ENCODE data around the gene UBA52. TPM values are rescaled to one million over a fixed set of nuclear protein-coding genes. Genes with fewer than 3 reads are reported as not detected.

The UBA52 gene
- total RNA-seq, 1 donor from 2014 or later = 625 TPM

GRCh38 chr19:18594096-18594823, 22.6 kb downstream of the UBA52 start:
- peak overlapping the region; percentile 81 for H3K4me3 Mint-ChIP-seq
- Histone ChIP-seq H3K36me3 (no peaks in the 10 kb centered on the region), H2AFZ (replicated peaks) (peak overlapping the region; percentile 76), H4K20me1 (ENCODE audit: low read depth) (peaks cover 11% of the 10 kb centered on the region), H3K9me3 (ENCODE audit: low read depth) (no peaks in the 10 kb centered on the region), H3K4me1 (peaks cover 27% of the 10 kb centered on the region), H3F3A (ENCODE audit: low read depth) (peaks cover 47% of the 10 kb centered on the region), H3K79me2 (ENCODE audit: low read depth) (no peaks in the 10 kb centered on the region), H3K27ac (no peak overlapping the region), H3K9ac (no peak overlapping the region), H3K27me3 (peaks cover 51% of the 10 kb centered on the region), H3K4me2 (peak overlapping the region; percentile 99), H3K4me3 (peak overlapping the region; percentile 55)
- H3K27ac Mint-ChIP-seq = no peak overlapping the region
- H3K9me3 Mint-ChIP-seq = peaks cover 3% of the 10 kb centered on the region
- peak; percentile 96 for DNase-seq (ENCODE audit: low spot score)
- peaks cover 30% of the 10 kb centered on the region for H3K4me1 Mint-ChIP-seq
- TF ChIP-seq CTCF (IDR thresholded peaks at IDR 0.05) (peak; percentile 87), EZH2phosphoT487 (IDR thresholded peaks at IDR 0.05) (peak; percentile 35), EZH2 (IDR thresholded peaks at IDR 0.05) (no peak)
- H3K27me3 Mint-ChIP-seq (ENCODE audit: insufficient read depth, low read depth) = peaks cover 15% of the 10 kb centered on the region
- peaks cover 2% of the 10 kb centered on the region for H3K36me3 Mint-ChIP-seq

GRCh38 chr19:18594824-18595373, 23.2 kb downstream of the UBA52 start:
- Histone ChIP-seq H3K4me2 (peak overlapping the region; percentile 99), H3K4me1 (peaks cover 27% of the 10 kb centered on the region), H3K4me3 (peak overlapping the region; percentile 55), H3K9ac (no peak overlapping the region), H3K27me3 (peaks cover 57% of the 10 kb centered on the region), H3K9me3 (ENCODE audit: low read depth) (no peaks in the 10 kb centered on the region), H3F3A (ENCODE audit: low read depth) (peaks cover 40% of the 10 kb centered on the region), H3K79me2 (ENCODE audit: low read depth) (no peaks in the 10 kb centered on the region), H3K36me3 (no peaks in the 10 kb centered on the region), H4K20me1 (ENCODE audit: low read depth) (peaks cover 11% of the 10 kb centered on the region), H2AFZ (replicated peaks) (peak overlapping the region; percentile 76), H3K27ac (no peak overlapping the region)
- DNase-seq (ENCODE audit: low spot score) = peak; percentile 33
- peaks cover 2% of the 10 kb centered on the region for H3K36me3 Mint-ChIP-seq
- H3K27ac Mint-ChIP-seq = peak overlapping the region; percentile 47
- H3K27me3 Mint-ChIP-seq (ENCODE audit: insufficient read depth, low read depth) = peaks cover 16% of the 10 kb centered on the region
- peaks cover 3% of the 10 kb centered on the region for H3K9me3 Mint-ChIP-seq
- TF ChIP-seq CTCF (IDR thresholded peaks at IDR 0.05) = no peak
- TF ChIP-seq EZH2 (IDR thresholded peaks at IDR 0.05) = no peak
- peaks cover 26% of the 10 kb centered on the region for H3K4me1 Mint-ChIP-seq
- peak overlapping the region; percentile 81 for H3K4me3 Mint-ChIP-seq

- Mint-ChIP-seq H3K4me3 (peak overlapping the region; percentile 72), H3K36me3 (peaks cover 2% of the 10 kb centered on the region)
These were observed 23.8 kb downstream of the UBA52 start for GRCh38 chr19:18595475-18595874.

More at GRCh38 chr19:18595475-18595874, 23.8 kb downstream of the UBA52 start:
- Mint-ChIP-seq H3K27me3 (ENCODE audit: insufficient read depth, low read depth) (peaks cover 18% of the 10 kb centered on the region), H3K4me1 (peaks cover 23% of the 10 kb centered on the region), H3K9me3 (peaks cover under 1% of the 10 kb centered on the region), H3K27ac (no peak overlapping the region)
- peaks cover 11% of the 10 kb centered on the region for H4K20me1 ChIP-seq (ENCODE audit: low read depth)
- H3K27ac ChIP-seq = no peak overlapping the region
- DNase-seq (ENCODE audit: low spot score) = no peak
- H3K79me2 ChIP-seq (ENCODE audit: low read depth) = no peaks in the 10 kb centered on the region
- H3K9ac ChIP-seq = no peak overlapping the region
- no peak overlapping the region for H2AFZ ChIP-seq (replicated peaks)
- H3K4me2 ChIP-seq = peak overlapping the region; percentile 99
- H3K9me3 ChIP-seq (ENCODE audit: low read depth) = no peaks in the 10 kb centered on the region
- H3K4me3 ChIP-seq = no peak overlapping the region
- peaks cover 63% of the 10 kb centered on the region for H3K27me3 ChIP-seq
- TF ChIP-seq EZH2phosphoT487 (IDR thresholded peaks at IDR 0.05) (no peak), CTCF (IDR thresholded peaks at IDR 0.05) (no peak), EZH2 (IDR thresholded peaks at IDR 0.05) (no peak)
- H3K4me1 ChIP-seq = peaks cover 27% of the 10 kb centered on the region
- H3F3A ChIP-seq (ENCODE audit: low read depth) = peaks cover 35% of the 10 kb centered on the region
- no peaks in the 10 kb centered on the region for H3K36me3 ChIP-seq
